ENCODE measurements around the gene STPG3.
A peak's percentile ranks its signal among the peaks of the same experiment; 100 is the strongest.

Gene STPG3

DNA sequence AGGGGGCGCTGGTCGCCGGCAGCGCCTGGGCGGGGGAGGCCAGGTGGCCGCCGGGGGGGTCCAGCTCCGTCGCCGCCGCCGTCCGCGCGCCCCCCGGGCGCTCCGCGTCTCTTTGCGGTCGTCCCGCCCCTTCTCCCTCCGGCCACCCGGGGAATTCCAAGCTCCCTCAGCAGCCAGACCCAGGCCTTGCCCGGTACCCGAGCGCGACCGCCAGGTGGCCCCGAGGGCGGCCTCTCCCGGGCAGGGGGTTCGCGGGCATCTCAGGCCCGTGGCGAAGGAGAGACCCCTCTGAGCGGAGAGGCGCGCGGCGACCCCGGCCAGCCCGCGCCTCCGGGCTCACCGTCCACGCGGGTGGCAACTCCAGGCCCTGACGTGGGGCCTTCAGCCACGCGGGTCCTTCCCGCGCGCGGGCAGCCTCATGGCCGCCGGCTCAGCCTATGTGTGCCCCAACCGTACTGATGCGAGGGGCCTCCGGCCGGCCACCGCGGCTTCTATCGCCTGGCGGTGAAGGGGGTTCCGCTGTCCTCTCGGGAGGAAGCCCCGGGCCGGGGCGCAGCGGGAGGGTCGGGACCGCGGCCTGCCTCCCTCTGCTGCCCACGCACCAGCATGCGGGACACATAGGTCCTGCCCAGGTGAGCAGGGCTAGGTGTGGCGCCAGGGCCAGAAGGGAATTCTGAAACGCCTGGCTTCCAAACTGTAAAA is 51.5 kb downstream of the STPG3 start:
- peak; percentile 45 for DNase-seq (ENCODE audit: low read depth)
